ENCODE data around the gene PACS1. TPM values are rescaled to one million over a fixed set of nuclear protein-coding genes. Genes with fewer than 3 reads are reported as not detected.
A peak's percentile ranks its signal among the peaks of the same experiment; 100 is the strongest.
"Not testable (repeated sequence)": the region's sequence is repeated elsewhere in the genome, so short reads cannot be mapped to it uniquely, and the experiment has no call there.

Gene PACS1
- total RNA-seq, 2 experiments from 2014 or later: 109 TPM

GRCh38 chr11:66106786-66107599 is 36.9 kb downstream of the PACS1 start:
- H3K4me3 Mint-ChIP-seq: no peak overlapping the region
- H3K9me3 Mint-ChIP-seq: peaks cover 10% of the 10 kb centered on the region
- peaks cover 67% of the 10 kb centered on the region for H3K4me1 Mint-ChIP-seq
- ChIA-PET CTCF (interaction anchor here (0.5 to 1.1 kb wide), 5 partner anchors 9 to 198 kb away, joined by 3 to 4 read pairs (median 3); no protein-coding TSS in a partner anchor), POLR2A (interaction anchor here (0.6 kb wide), 1 partner anchor 22 kb away, joined by 3 read pairs; no protein-coding TSS in a partner anchor)
- DNase-seq: no peak
- no peaks in the 10 kb centered on the region for H3K27me3 Mint-ChIP-seq
- peaks cover 31% of the 10 kb centered on the region for H3K36me3 Mint-ChIP-seq (ENCODE audit: low read depth)
- H3K27ac Mint-ChIP-seq: peak overlapping the region; percentile 34

GRCh38 chr11:66107600-66108510 is 37.8 kb downstream of the PACS1 start:
- Mint-ChIP-seq H3K4me3 (no peak overlapping the region), H3K27me3 (no peaks in the 10 kb centered on the region), H3K4me1 (peaks cover 75% of the 10 kb centered on the region), H3K27ac (peak overlapping the region; percentile 79), H3K36me3 (ENCODE audit: low read depth) (peaks cover 31% of the 10 kb centered on the region), H3K9me3 (peaks cover 10% of the 10 kb centered on the region)
- ChIA-PET POLR2A (interaction anchor here (0.5 to 0.6 kb wide), 2 partner anchors 23 to 54 kb away, joined by 3 read pairs; no protein-coding TSS in a partner anchor), CTCF (interaction anchor here (0.5 to 1.1 kb wide), 4 partner anchors 8 to 40 kb away, joined by 3 to 4 read pairs (median 3); no protein-coding TSS in a partner anchor)
- DNase-seq: no peak

- H3K4me3 Mint-ChIP-seq: no peak overlapping the region
- DNase-seq: no peak
- H3K4me1 Mint-ChIP-seq: peaks cover 78% of the 10 kb centered on the region
- CTCF ChIA-PET: interaction anchor here (1.1 kb wide), 1 partner anchor 9 kb away, joined by 3 read pairs; no protein-coding TSS in a partner anchor
- POLR2A ChIA-PET: no interaction called here
- peaks cover 22% of the 10 kb centered on the region for H3K36me3 Mint-ChIP-seq (ENCODE audit: low read depth)
- no peaks in the 10 kb centered on the region for H3K27me3 Mint-ChIP-seq
- peaks cover 6% of the 10 kb centered on the region for H3K9me3 Mint-ChIP-seq
- peak overlapping the region; percentile 25 for H3K27ac Mint-ChIP-seq
Observed at GRCh38 chr11:66109294-66109693, 39.2 kb downstream of the PACS1 start.

GRCh38 chr11:66111158-66111557 is 41.1 kb downstream of the PACS1 start:
- ChIA-PET CTCF (no interaction called here), POLR2A (no interaction called here)
- DNase-seq: no peak
- no peak overlapping the region for H3K4me3 Mint-ChIP-seq
- H3K27ac Mint-ChIP-seq: no peak overlapping the region
- peaks cover 6% of the 10 kb centered on the region for H3K9me3 Mint-ChIP-seq
- H3K27me3 Mint-ChIP-seq: no peaks in the 10 kb centered on the region
- peaks cover 81% of the 10 kb centered on the region for H3K4me1 Mint-ChIP-seq
- peaks cover 14% of the 10 kb centered on the region for H3K36me3 Mint-ChIP-seq (ENCODE audit: low read depth)

GRCh38 chr11:66112041-66112491 is 42.0 kb downstream of the PACS1 start:
- H3K4me3 Mint-ChIP-seq: no peak overlapping the region

GRCh38 chr11:66112601-66113499 is 42.8 kb downstream of the PACS1 start:
- Mint-ChIP-seq H3K4me1 (peaks cover 86% of the 10 kb centered on the region), H3K36me3 (ENCODE audit: low read depth) (peaks cover 4% of the 10 kb centered on the region), H3K4me3 (peak overlapping the region; percentile 13), H3K9me3 (no peaks in the 10 kb centered on the region), H3K27ac (peak overlapping the region; percentile 78), H3K27me3 (no peaks in the 10 kb centered on the region)
- no peak for DNase-seq
- CTCF ChIA-PET: interaction anchor here (0.6 to 1.6 kb wide), 3 partner anchors 12 to 1861 kb away, joined by 3 to 4 read pairs (median 3); no protein-coding TSS in a partner anchor
- POLR2A ChIA-PET: no interaction called here

More at GRCh38 chr11:66112041-66112491, 42.0 kb downstream of the PACS1 start:
- CTCF ChIA-PET: interaction anchor here (1.6 kb wide), 1 partner anchor 44 kb away, joined by 4 read pairs; no protein-coding TSS in a partner anchor
- Mint-ChIP-seq H3K27ac (peak overlapping the region; percentile 38), H3K27me3 (no peaks in the 10 kb centered on the region), H3K9me3 (peaks cover 5% of the 10 kb centered on the region), H3K4me1 (peaks cover 86% of the 10 kb centered on the region), H3K36me3 (ENCODE audit: low read depth) (peaks cover 12% of the 10 kb centered on the region)
- DNase-seq: no peak
- POLR2A ChIA-PET: no interaction called here

GRCh38 chr11:66114957-66115356 is 44.9 kb downstream of the PACS1 start:
- POLR2A ChIA-PET: not testable (repeated sequence)

GRCh38 chr11:66115638-66116301 is 45.7 kb downstream of the PACS1 start:
- H3K9me3 Mint-ChIP-seq: no peaks in the 10 kb centered on the region
- H3K4me1 Mint-ChIP-seq: peaks cover 86% of the 10 kb centered on the region
- peak overlapping the region; percentile 66 for H3K4me3 Mint-ChIP-seq

More at GRCh38 chr11:66114957-66115356, 44.9 kb downstream of the PACS1 start:
- Mint-ChIP-seq H3K27ac (peak overlapping the region; percentile 92), H3K4me3 (peak overlapping the region; percentile 66), H3K4me1 (peaks cover 85% of the 10 kb centered on the region)
- H3K36me3 Mint-ChIP-seq (ENCODE audit: low read depth); H3K27me3 Mint-ChIP-seq; H3K9me3 Mint-ChIP-seq; DNase-seq: not testable (repeated sequence)
- CTCF ChIA-PET: interaction anchor here (0.6 to 1.9 kb wide), 7 partner anchors 7 to 128 kb away, joined by 3 to 7 read pairs (median 3); no protein-coding TSS in a partner anchor

GRCh38 chr11:66116576-66117361 is 46.7 kb downstream of the PACS1 start:
- H3K36me3 Mint-ChIP-seq (ENCODE audit: low read depth): peaks cover 7% of the 10 kb centered on the region
- no peaks in the 10 kb centered on the region for H3K27me3 Mint-ChIP-seq
- no peaks in the 10 kb centered on the region for H3K9me3 Mint-ChIP-seq
- CTCF ChIA-PET: interaction anchor here (1.1 to 1.9 kb wide), 5 partner anchors 9 to 72 kb away, joined by 3 to 7 read pairs (median 5); no protein-coding TSS in a partner anchor
- H3K27ac Mint-ChIP-seq: peak overlapping the region; percentile 92
- H3K4me1 Mint-ChIP-seq: peaks cover 89% of the 10 kb centered on the region
- no peak for DNase-seq
- POLR2A ChIA-PET: interaction anchor here (0.6 kb wide), 1 partner anchor 615 kb away, joined by 5 read pairs; no protein-coding TSS in a partner anchor
- H3K4me3 Mint-ChIP-seq: peak overlapping the region; percentile 66

More at GRCh38 chr11:66115638-66116301, 45.7 kb downstream of the PACS1 start:
- ChIA-PET CTCF (interaction anchor here (0.7 to 1.9 kb wide), 7 partner anchors 8 to 106 kb away, joined by 3 to 7 read pairs (median 3); no protein-coding TSS in a partner anchor), POLR2A (no interaction called here)
- Mint-ChIP-seq H3K27me3 (no peaks in the 10 kb centered on the region), H3K36me3 (ENCODE audit: low read depth) (peaks cover 4% of the 10 kb centered on the region), H3K27ac (peak overlapping the region; percentile 92)
- DNase-seq: peak; percentile 51

GRCh38 chr11:66118847-66119246 is 48.8 kb downstream of the PACS1 start:
- peaks cover 7% of the 10 kb centered on the region for H3K36me3 Mint-ChIP-seq (ENCODE audit: low read depth)
- no peak for DNase-seq
- no peaks in the 10 kb centered on the region for H3K27me3 Mint-ChIP-seq
- no peak overlapping the region for H3K4me3 Mint-ChIP-seq
- H3K4me1 Mint-ChIP-seq: peaks cover 79% of the 10 kb centered on the region
- CTCF ChIA-PET: interaction anchor here (0.7 to 1.9 kb wide), 8 partner anchors 10 to 66 kb away, joined by 3 to 7 read pairs (median 4); partner anchors contain the start of gene SF3B2
- H3K9me3 Mint-ChIP-seq: no peaks in the 10 kb centered on the region
- H3K27ac Mint-ChIP-seq: peak overlapping the region; percentile 38
- POLR2A ChIA-PET: interaction anchor here (0.5 kb wide), 1 partner anchor 240 kb away, joined by 5 read pairs; no protein-coding TSS in a partner anchor

All from activated CD4-positive, alpha-beta T cell treated with anti-CD3 and anti-CD28 coated beads, Interleukin-2, amount 10 ng/mL, durations not matched to agents 7 days and 5 days (primary cell).